ENCODE data around the gene TRPC4AP. TPM values are rescaled to one million over a fixed set of nuclear protein-coding genes. Genes with fewer than 3 reads are reported as not detected.

The TRPC4AP gene
- total RNA-seq, 1 donor from 2014 or later = 67.6 TPM

DNA sequence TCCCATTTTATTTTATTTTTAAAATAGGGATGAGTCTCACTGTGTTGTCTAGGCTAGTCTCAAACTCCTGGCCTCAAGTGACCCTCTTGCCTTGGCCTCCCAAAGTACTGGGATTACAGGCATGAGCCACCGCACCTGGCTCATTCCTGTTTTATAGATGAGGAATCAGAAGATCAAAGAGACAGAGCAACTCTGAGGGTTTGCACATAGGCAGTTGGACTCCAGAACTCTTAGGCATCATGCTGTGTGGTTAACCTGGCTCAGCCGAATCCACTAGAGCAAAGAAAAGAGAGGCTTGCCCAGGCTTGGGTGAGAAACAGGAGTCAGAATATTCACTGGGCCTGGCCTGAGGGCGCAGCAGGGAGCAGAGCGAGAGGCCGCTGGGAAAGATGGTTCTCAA is 127.6 kb downstream of the TRPC4AP start:
- intact Hi-C loops (cut with DNase I) = no loop called here
- H3K27me3 ChIP-seq = no peaks in the 10 kb centered on the region
- no peak overlapping the region for H3K4me3 ChIP-seq
- DNase-seq (no peak), ATAC-seq (no peak)
- no peaks in the 10 kb centered on the region for H3K4me1 ChIP-seq
- H3K27ac ChIP-seq = no peak overlapping the region
- H3K9me3 ChIP-seq = no peaks in the 10 kb centered on the region
- TF ChIP-seq, protein P1, sequence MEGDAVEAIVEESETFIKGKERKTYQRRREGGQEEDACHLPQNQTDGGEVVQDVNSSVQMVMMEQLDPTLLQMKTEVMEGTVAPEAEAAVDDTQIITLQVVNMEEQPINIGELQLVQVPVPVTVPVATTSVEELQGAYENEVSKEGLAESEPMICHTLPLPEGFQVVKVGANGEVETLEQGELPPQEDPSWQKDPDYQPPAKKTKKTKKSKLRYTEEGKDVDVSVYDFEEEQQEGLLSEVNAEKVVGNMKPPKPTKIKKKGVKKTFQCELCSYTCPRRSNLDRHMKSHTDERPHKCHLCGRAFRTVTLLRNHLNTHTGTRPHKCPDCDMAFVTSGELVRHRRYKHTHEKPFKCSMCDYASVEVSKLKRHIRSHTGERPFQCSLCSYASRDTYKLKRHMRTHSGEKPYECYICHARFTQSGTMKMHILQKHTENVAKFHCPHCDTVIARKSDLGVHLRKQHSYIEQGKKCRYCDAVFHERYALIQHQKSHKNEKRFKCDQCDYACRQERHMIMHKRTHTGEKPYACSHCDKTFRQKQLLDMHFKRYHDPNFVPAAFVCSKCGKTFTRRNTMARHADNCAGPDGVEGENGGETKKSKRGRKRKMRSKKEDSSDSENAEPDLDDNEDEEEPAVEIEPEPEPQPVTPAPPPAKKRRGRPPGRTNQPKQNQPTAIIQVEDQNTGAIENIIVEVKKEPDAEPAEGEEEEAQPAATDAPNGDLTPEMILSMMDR (IDR thresholded peaks at IDR 0.05) = no peak
- no peaks in the 10 kb centered on the region for H3K36me3 ChIP-seq

DNA sequence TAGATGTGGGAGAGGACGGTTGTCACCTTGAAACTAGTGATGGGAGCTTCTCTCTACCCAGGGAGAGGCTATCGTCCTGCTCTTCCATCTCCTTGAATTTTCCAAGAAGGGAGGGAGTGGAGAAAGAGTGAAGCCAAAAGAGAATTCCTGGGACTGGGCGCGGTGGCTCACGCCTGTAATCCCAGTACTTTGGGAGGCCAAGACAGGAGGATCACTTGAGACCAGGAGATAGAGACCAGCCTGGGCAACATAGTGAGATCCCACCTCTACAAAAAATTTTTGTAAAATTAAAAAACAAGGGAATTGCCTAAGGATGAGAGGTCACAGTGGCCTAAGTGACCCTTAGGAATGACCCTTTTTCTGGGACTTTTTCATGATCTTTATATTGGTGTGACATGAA is 128.1 kb downstream of the TRPC4AP start:
- ATAC-seq (no peak), DNase-seq (no peak)
- Histone ChIP-seq H3K36me3 (no peaks in the 10 kb centered on the region), H3K27ac (no peak overlapping the region), H3K9me3 (no peaks in the 10 kb centered on the region), H3K4me3 (no peak overlapping the region), H3K27me3 (no peaks in the 10 kb centered on the region), H3K4me1 (no peaks in the 10 kb centered on the region)
- TF ChIP-seq, protein P1 (IDR thresholded peaks at IDR 0.05) = no peak
- intact Hi-C loops (cut with DNase I) = no loop called here

DNA sequence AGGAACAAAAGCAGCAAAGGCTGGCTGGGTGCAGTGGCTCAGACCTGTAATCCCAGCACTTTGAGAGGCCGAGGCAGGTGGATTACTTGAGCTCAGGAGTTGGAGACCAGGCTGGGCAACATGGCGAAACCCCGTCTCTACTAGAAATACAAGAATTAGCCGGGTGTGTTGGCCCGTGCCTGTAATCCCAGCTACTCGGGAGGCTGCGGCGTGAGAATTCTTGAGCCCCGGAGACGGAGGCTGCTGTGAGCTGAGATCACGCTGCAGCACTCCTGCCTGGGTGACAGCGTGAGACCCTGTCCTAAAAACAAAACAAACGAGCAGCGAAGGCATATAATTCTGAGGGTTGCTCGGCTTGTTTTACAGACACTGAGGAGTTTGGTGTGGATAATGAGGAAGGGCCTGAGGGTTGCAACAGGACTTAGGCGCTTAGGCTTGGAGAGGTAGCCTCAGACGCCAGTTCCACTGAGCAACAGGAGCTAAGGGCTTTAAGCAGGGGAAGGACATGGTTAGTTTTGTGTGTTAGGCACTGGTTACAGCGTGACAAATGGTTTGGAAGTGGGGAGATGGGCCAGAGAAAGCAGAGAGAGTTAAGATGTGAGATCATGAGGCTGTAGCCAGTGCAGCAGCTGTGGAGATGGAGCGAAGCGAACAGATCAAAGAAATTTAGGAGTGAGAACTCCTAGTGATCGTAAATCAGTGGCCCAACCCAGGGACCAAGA is 135.7 kb downstream of the TRPC4AP start:
- Histone ChIP-seq H3K36me3 (no peaks in the 10 kb centered on the region), H3K9me3 (no peaks in the 10 kb centered on the region), H3K4me1 (peaks cover 12% of the 10 kb centered on the region), H3K27ac (peak overlapping the region; percentile 87), H3K27me3 (no peaks in the 10 kb centered on the region), H3K4me3 (no peak overlapping the region)
- intact Hi-C loops (cut with DNase I) = loop anchor here (5.0 kb wide), 1 partner anchor 85 kb away; the partner anchor contains the start of gene GGT7
- DNase-seq (no peak), ATAC-seq (no peak)
- TF ChIP-seq, protein P1 (IDR thresholded peaks at IDR 0.05) = no peak

DNA sequence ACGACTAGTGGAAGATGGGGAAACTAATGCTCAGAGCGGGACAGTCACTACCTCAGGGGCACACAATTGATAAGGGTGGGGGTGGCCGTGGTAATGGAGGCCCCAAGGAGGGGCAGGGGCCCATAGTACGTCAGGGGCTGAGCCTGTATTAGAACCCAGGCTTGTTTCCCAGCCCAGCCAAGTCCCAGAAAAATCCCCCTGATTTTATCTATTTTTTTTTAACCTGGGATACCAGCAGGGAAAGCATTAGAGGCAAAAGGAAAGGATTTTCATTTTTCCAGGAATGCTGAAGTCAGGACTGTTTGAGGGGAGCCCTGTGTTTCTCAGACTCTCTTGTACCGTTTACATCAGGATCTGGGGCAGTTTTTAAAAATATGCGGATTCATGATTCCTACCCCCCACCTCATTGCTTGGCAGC is 136.6 kb downstream of the TRPC4AP start:
- Histone ChIP-seq H3K27me3 (no peaks in the 10 kb centered on the region), H3K4me1 (peaks cover 12% of the 10 kb centered on the region), H3K36me3 (peaks cover 4% of the 10 kb centered on the region), H3K27ac (peak overlapping the region; percentile 87), H3K4me3 (peak overlapping the region; percentile 66), H3K9me3 (no peaks in the 10 kb centered on the region)
- ATAC-seq (no peak), DNase-seq (no peak)
- intact Hi-C loops (cut with DNase I) = loop anchor here (5.0 kb wide), 1 partner anchor 84 kb away; the partner anchor contains the start of gene GGT7
- TF ChIP-seq, protein P1 (IDR thresholded peaks at IDR 0.05) = peak; percentile 22

DNA sequence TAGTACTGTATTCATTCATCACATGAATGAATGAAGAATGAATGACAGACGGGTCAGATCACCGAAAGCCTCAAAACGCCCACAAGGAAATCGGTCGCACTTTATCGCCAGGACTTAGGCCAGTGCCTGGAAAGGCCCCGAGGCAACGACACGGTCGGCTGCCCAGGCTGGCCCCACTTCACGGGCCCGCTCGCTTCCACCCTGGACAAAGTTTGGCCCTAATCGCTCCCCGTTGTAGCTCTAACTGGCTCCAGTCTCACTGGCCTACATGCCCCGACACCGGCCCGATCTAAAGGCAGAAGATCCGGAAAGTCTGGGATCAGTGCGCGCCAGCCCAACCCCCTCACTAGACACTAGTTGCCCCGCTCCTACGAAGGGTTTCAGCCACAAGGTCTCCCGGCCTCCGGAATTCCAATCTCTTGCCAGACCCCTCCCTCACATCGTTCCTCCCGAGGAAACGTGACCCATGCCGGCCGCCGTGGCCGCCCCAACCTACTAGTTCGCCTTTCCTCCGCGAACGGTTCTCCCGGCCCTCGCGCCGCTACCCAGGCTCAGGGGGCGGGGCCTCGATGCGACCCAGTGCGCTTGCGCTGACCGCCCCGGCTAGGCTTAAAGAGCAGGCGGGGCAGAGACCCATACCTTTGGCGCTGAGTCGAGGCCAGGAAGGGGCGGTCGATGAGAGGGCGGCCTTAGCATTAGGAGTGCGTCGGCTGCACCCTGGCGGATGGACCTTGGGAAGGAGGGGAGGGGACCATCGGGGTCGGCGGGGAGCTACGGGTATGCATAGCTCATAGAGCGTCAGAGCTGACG is 137.2 kb downstream of the TRPC4AP start, which contains the start of the genes GSS and MYH7B:
TSS of gene GSS (minus strand) at position 576 of the 810 bp plus-strand sequence. CDS start 3,954 bp downstream, outside the sequence.
TSS of gene MYH7B (plus strand) at position 638 of the 810 bp plus-strand sequence. CDS start 22,138 bp downstream, outside the sequence.
- intact Hi-C loops (cut with DNase I) = loop anchor here (5.0 kb wide), 1 partner anchor 83 kb away; the partner anchor contains the start of gene GGT7
- H3K27me3 ChIP-seq = no peaks in the 10 kb centered on the region
- peaks cover 12% of the 10 kb centered on the region for H3K4me1 ChIP-seq
- peak within 1 kb of the TSS; percentile 66 for H3K4me3 ChIP-seq
- ATAC-seq (peak; percentile 98), DNase-seq (peak; percentile 99)
- TF ChIP-seq, protein P1 (IDR thresholded peaks at IDR 0.05) = peak; percentile 47
- peak within 1 kb of the TSS; percentile 87 for H3K27ac ChIP-seq
- H3K36me3 ChIP-seq = peaks cover 7% of the 10 kb centered on the region
- H3K9me3 ChIP-seq = no peaks in the 10 kb centered on the region

All from upper lobe of right lung (tissue), 1 donor.